Stomach (tissue), 4 donors: ENCODE measurements around the gene NIT2.

Experiments
- CTCF ChIP-seq, 7 experiments: fragments of 450-650 bp in 4 of 7; fragments of 200-600 bp in 3 of 7; sonication (generic) in 3 of 7; IDR thresholded peaks; one replicate each; pipeline ENCODE4 v1.5.1; 2016 to 2019; ENCODE audit warnings: antibody characterized with exemption in 7 of 7, control low read depth in 2 of 7, mild to moderate bottlenecking in 1 of 7
- EP300 ChIP-seq: sonication (generic); formaldehyde crosslinking; IDR thresholded peaks from one replicate; pipeline ENCODE4 v1.6.1; 2017; ENCODE audit warnings: antibody characterized with exemption
- POLR2A ChIP-seq, 4 donors: fragments of 450-650 bp; IDR thresholded peaks; one replicate each; pipeline ENCODE4 v1.6.1; 2016; ENCODE audit warnings: antibody characterized with exemption in 4 of 4, control low read depth in 2 of 4, mild to moderate bottlenecking in 1 of 4, moderate library complexity in 1 of 4
- POLR2AphosphoS5 ChIP-seq, 3 donors: sonication (generic); formaldehyde crosslinking; IDR thresholded peaks; one replicate each; pipeline ENCODE4 v1.6.1; 2016; ENCODE audit warnings: antibody characterized with exemption in 3 of 3

- TF ChIP-seq CTCF (IDR thresholded peaks at IDR 0.05) (no peak), POLR2A (IDR thresholded peaks at IDR 0.05) (no peak), POLR2AphosphoS5 (IDR thresholded peaks at IDR 0.05) (no peak), EP300 (no peak)
These were observed 1.5 kb upstream of the NIT2 start for GRCh38 chr3:100333051-100333450.
